HepG2 (cell line): ENCODE measurements around the gene ESR1. TPM values are rescaled to one million over a fixed set of nuclear protein-coding genes. Genes with fewer than 3 reads are reported as not detected.

Experiments used
- AKNA ChIP-seq: sonication (generic); formaldehyde crosslinking; IDR thresholded peaks from 2 replicates; pipeline ENCODE4 v1.4.0; 2020; ENCODE audit warnings: missing genetic modification reagents, borderline replicate concordance
- STAG1 ChIP-seq: sonication (generic); formaldehyde crosslinking; IDR thresholded peaks from 2 replicates; pipeline ENCODE4 v1.4.0; 2020; ENCODE audit warnings: missing genetic modification reagents
- TAF15 ChIP-seq: fragments of 200-400 bp; formaldehyde crosslinking; IDR thresholded peaks from one replicate; pipeline ENCODE4 v1.6.1; 2018; ENCODE audit warnings: mild to moderate bottlenecking, low read depth, low read length; ENCODE audit not compliant: poor library complexity, severe bottlenecking
- ZNF124 ChIP-seq: sonication (generic); formaldehyde crosslinking; IDR thresholded peaks from 2 replicates; pipeline ENCODE4 v1.4.0; 2020; ENCODE audit warnings: missing genetic modification reagents
- ZNF142 ChIP-seq: sonication (generic); formaldehyde crosslinking; IDR thresholded peaks from 2 replicates; pipeline ENCODE4 v1.4.0; 2020; ENCODE audit warnings: missing genetic modification reagents
- ZSCAN30 ChIP-seq: sonication (generic); formaldehyde crosslinking; IDR thresholded peaks from 2 replicates; pipeline ENCODE4 v1.5.0; 2020; ENCODE audit warnings: mild to moderate bottlenecking, missing genetic modification reagents
- polyA plus RNA-seq, 8 experiments: library from polyadenylated mRNA; depleted of rRNA in 3 of 8; stranded (reverse) in 7 of 8; unstranded in 1 of 8; fragments of >200 nt; fragmentation: Illumina TruSeq in 4 of 8; extraction: Trizol in 4 of 8; gene quantifications; 2 replicates each; pipeline versions ENCODE4 v1.2.1 to v1.2.3, GENCODE V29; 2011 to 2016; ENCODE audit warnings: low read depth in 4 of 8, missing spikeins in 1 of 8, mixed read lengths in 1 of 8; ENCODE audit not compliant: insufficient read depth in 1 of 8
- total RNA-seq, 5 experiments: library from RNA; depleted of rRNA; stranded (reverse); fragments of >200 nt; fragmentation: Illumina TruSeq; extraction: Trizol; gene quantifications; 2 replicates each; pipeline ENCODE4 v1.2.3, GENCODE V29; 2016; ENCODE audit warnings: low read depth in 1 of 5
- TF ChIP-seq, protein P1 (sequence below): sonication (generic); formaldehyde crosslinking; IDR thresholded peaks from 2 replicates; pipeline ENCODE4 v1.8.0; 2022; ENCODE audit warnings: mild to moderate bottlenecking, missing genetic modification reagents, moderate library complexity
- TF ChIP-seq, protein P2 (sequence below): sonication (generic); formaldehyde crosslinking; IDR thresholded peaks from 2 replicates; pipeline ENCODE4 v1.4.0; 2020; ENCODE audit warnings: missing genetic modification reagents

ESR1 gene
- total and polyA plus RNA-seq, 2 of the 13 experiments (the other 11 are each of a cell fraction or from before 2014, with no cell fraction given), result not detected

- TF ChIP-seq ZNF142 (CRISPR knock-in tag) (no peak), ZNF124 (CRISPR knock-in tag) (no peak), ZSCAN30 (CRISPR knock-in tag) (no peak), STAG1 (no peak), TAF15 (no peak), AKNA (CRISPR knock-in tag) (no peak)
- TF ChIP-seq, protein P1, sequence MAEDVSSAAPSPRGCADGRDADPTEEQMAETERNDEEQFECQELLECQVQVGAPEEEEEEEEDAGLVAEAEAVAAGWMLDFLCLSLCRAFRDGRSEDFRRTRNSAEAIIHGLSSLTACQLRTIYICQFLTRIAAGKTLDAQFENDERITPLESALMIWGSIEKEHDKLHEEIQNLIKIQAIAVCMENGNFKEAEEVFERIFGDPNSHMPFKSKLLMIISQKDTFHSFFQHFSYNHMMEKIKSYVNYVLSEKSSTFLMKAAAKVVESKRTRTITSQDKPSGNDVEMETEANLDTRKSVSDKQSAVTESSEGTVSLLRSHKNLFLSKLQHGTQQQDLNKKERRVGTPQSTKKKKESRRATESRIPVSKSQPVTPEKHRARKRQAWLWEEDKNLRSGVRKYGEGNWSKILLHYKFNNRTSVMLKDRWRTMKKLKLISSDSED (CRISPR knock-in tag), result no peak
- TF ChIP-seq, protein P2, sequence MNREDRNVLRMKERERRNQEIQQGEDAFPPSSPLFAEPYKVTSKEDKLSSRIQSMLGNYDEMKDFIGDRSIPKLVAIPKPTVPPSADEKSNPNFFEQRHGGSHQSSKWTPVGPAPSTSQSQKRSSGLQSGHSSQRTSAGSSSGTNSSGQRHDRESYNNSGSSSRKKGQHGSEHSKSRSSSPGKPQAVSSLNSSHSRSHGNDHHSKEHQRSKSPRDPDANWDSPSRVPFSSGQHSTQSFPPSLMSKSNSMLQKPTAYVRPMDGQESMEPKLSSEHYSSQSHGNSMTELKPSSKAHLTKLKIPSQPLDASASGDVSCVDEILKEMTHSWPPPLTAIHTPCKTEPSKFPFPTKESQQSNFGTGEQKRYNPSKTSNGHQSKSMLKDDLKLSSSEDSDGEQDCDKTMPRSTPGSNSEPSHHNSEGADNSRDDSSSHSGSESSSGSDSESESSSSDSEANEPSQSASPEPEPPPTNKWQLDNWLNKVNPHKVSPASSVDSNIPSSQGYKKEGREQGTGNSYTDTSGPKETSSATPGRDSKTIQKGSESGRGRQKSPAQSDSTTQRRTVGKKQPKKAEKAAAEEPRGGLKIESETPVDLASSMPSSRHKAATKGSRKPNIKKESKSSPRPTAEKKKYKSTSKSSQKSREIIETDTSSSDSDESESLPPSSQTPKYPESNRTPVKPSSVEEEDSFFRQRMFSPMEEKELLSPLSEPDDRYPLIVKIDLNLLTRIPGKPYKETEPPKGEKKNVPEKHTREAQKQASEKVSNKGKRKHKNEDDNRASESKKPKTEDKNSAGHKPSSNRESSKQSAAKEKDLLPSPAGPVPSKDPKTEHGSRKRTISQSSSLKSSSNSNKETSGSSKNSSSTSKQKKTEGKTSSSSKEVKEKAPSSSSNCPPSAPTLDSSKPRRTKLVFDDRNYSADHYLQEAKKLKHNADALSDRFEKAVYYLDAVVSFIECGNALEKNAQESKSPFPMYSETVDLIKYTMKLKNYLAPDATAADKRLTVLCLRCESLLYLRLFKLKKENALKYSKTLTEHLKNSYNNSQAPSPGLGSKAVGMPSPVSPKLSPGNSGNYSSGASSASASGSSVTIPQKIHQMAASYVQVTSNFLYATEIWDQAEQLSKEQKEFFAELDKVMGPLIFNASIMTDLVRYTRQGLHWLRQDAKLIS, result no peak
Measured at GRCh38 chr6:152096863-152097496, 289.5 kb downstream of the ESR1 start (continued).
